Coronary artery (tissue), 2 donors: ENCODE data around the gene TAS2R40.

ENCODE experiments used
- DNase-seq: peaks from one replicate; pipeline ENCODE4 v3.0.0-alpha.2; 2017; ENCODE audit warnings: low spot score
- H3K27ac ChIP-seq, 2 donors: fragments of 200-600 bp; sonication (generic); one replicate each; pipeline ENCODE4 v1.5.1; 2016 to 2019
- H3K4me3 ChIP-seq: fragments of 200-600 bp; sonication (generic); 2 replicates; pipeline ENCODE4 v1.5.1; 2016; ENCODE audit warnings: mild to moderate bottlenecking, moderate library complexity
- CTCF ChIP-seq: fragments of 200-600 bp; sonication (generic); IDR thresholded peaks from one replicate; pipeline ENCODE4 v1.5.1; 2019; ENCODE audit warnings: antibody characterized with exemption

TAS2R40 gene

GRCh38 chr7:143269251-143269650 lies 47.4 kb downstream of the TAS2R40 start:
- no peak for DNase-seq
- Histone ChIP-seq H3K4me3 (no peak overlapping the region), H3K27ac (no peak overlapping the region)
- TF ChIP-seq CTCF, result no peak

- no peak for DNase-seq
- H3K4me3 ChIP-seq, result no peak overlapping the region
- no peak for TF ChIP-seq CTCF
- H3K27ac ChIP-seq, result no peak overlapping the region
Measured at GRCh38 chr7:143271240-143271639, 49.4 kb downstream of the TAS2R40 start.
